PC-9 (cell line): Measurements from ENCODE around the gene RPS8. TPM values are rescaled to one million over a fixed set of nuclear protein-coding genes. Genes with fewer than 3 reads are reported as not detected.
A peak's percentile ranks its signal among the peaks of the same experiment; 100 is the strongest.

ENCODE experiments used
- BruUV-seq: library from RNA; stranded (reverse); fragments of 400-500 nt; replicated peaks from 2 replicates; lab custom pipeline; 2021; lab: Mats Ljungman, UMichigan
- CTCF ChIA-PET: fragments of 300-600 bp; sonication (Branson Sonifier 250); formaldehyde crosslinking; loops from one replicate; lab custom pipeline; 2022; ENCODE audit warnings: antibody characterized with exemption; lab: Charles Lee
- POLR2A ChIA-PET: fragments of 300-600 bp; sonication (Branson Sonifier 250); formaldehyde crosslinking; loops from one replicate; lab custom pipeline; 2022; ENCODE audit warnings: antibody characterized with exemption; ENCODE audit not compliant: unreplicated experiment; lab: Charles Lee
- DNase-seq, 2 experiments: peaks; one replicate each; pipeline versions ENCODE4 v3.0.0 to v3.0.0-alpha.2; 2015 to 2022; ENCODE audit warnings: mixed read lengths in 1 of 2
- H2AFZ ChIP-seq: fragments of 200-600 bp; sonication (generic); 2 replicates; pipeline ENCODE4 v1.8.1; 2017; ENCODE audit warnings: antibody characterized with exemption
- H3F3A ChIP-seq: fragments of 200-600 bp; sonication (generic); 2 replicates; pipeline ENCODE4 v1.8.1; 2017; ENCODE audit warnings: antibody characterized with exemption, mild to moderate bottlenecking, low read depth; ENCODE audit not compliant: insufficient read depth
- H3K27ac ChIP-seq: fragments of 200-600 bp; sonication (generic); 2 replicates; pipeline ENCODE4 v1.6.1; 2016; ENCODE audit warnings: mixed run types
- H3K27me3 ChIP-seq: fragments of 200-600 bp; sonication (generic); 2 replicates; pipeline ENCODE4 v1.6.1; 2016; ENCODE audit warnings: low read depth, mixed run types; ENCODE audit not compliant: insufficient read depth
- H3K36me3 ChIP-seq: fragments of 200-600 bp; sonication (generic); 2 replicates; pipeline ENCODE4 v1.6.1; 2016; ENCODE audit warnings: low read depth, mixed run types
- H3K4me1 ChIP-seq: fragments of 200-600 bp; sonication (generic); replicated peaks from 2 replicates; pipeline ENCODE4 v1.6.1; 2016; ENCODE audit warnings: mixed run types; ENCODE audit not compliant: insufficient read depth
- H3K4me2 ChIP-seq: fragments of 200-600 bp; sonication (generic); 2 replicates; pipeline ENCODE4 v1.6.1; 2017; ENCODE audit warnings: mixed run types
- H3K4me3 ChIP-seq: fragments of 200-600 bp; sonication (generic); 2 replicates; pipeline ENCODE4 v1.6.1; 2016; ENCODE audit warnings: mixed run types
- H3K79me2 ChIP-seq: fragments of 200-600 bp; sonication (generic); 2 replicates; pipeline ENCODE4 v1.6.1; 2017; ENCODE audit warnings: low read depth, mixed run types
- H3K9me2 ChIP-seq: fragments of 200-600 bp; sonication (generic); 2 replicates; pipeline ENCODE4 v1.8.1; 2017; ENCODE audit warnings: mild to moderate bottlenecking; ENCODE audit not compliant: insufficient read depth
- H3K9me3 ChIP-seq: fragments of 200-600 bp; sonication (generic); 2 replicates; pipeline ENCODE4 v1.8.1; 2016; ENCODE audit warnings: low read depth; ENCODE audit not compliant: insufficient read depth
- H4K20me1 ChIP-seq: fragments of 200-600 bp; sonication (generic); 2 replicates; pipeline ENCODE4 v1.8.1; 2017; ENCODE audit not compliant: insufficient read depth
- CTCF ChIP-seq: fragments of 200-600 bp; sonication (generic); conservative IDR thresholded peaks from 2 replicates; pipeline ENCODE4 v1.6.1; 2017; ENCODE audit warnings: mixed run types, antibody characterized with exemption, mild to moderate bottlenecking, moderate library complexity
- EZH2 ChIP-seq: fragments of 200-600 bp; sonication (generic); IDR thresholded peaks from 2 replicates; pipeline ENCODE4 v1.8.0; 2017; ENCODE audit warnings: antibody characterized with exemption, low read depth
- intact Hi-C: fragments of 100-400 bp; cut with micrococcal nuclease; formaldehyde crosslinking; loops from one replicate; pipeline ENCODE4 v1.10.0; 2022; ENCODE audit not compliant: unreplicated experiment
- total RNA-seq: library from RNA; stranded (reverse); gene quantifications from 2 replicates; pipeline ENCODE4 v1.2.3, GENCODE V29; 2021

Gene RPS8
- total RNA-seq, 1 experiment from 2014 or later: 2,059 TPM

GRCh38 chr1:44799770-44800584 is 24.6 kb downstream of the RPS8 start, which contains the start of gene PLK3:
PLK3 (plus strand) TSS chr1:44800377; CDS start chr1:44800464, 87 bp downstream.
- Histone ChIP-seq H3K27ac (peak within 1 kb of the TSS; percentile 81), H3K27me3 (no peaks in the 10 kb centered on the region), H4K20me1 (no peaks in the 10 kb centered on the region), H3K9me2 (no peaks in the 10 kb centered on the region), H3K9me3 (no peaks in the 10 kb centered on the region), H3F3A (peaks cover 52% of the 10 kb centered on the region), H2AFZ (peak within 1 kb of the TSS; percentile 72; the same call in 1 of the 2 replicates), H3K4me3 (peak within 1 kb of the TSS; percentile 82), H3K4me2 (peak within 1 kb of the TSS; percentile 94), H3K79me2 (peaks cover 32% of the 10 kb centered on the region), H3K4me1 (peaks cover 45% of the 10 kb centered on the region), H3K36me3 (peaks cover under 1% of the 10 kb centered on the region; the same call in 1 of the 2 replicates)
- TF ChIP-seq CTCF (peak; percentile 88), EZH2 (no peak)
- ChIA-PET POLR2A (interaction anchor here (0.5 to 1.0 kb wide), 16 partner anchors 9 to 758 kb away, joined by 3 to 31 read pairs (median 5); partner anchors contain the start of genes AKR1A1, BTBD19, TESK2 and UROD), CTCF (interaction anchor here (0.6 to 1.5 kb wide), 11 partner anchors 9 to 855 kb away, joined by 3 to 10 read pairs (median 4); partner anchors contain the start of genes BTBD19, HECTD3 and UROD)
- TSS peak; percentile 22 for BruUV-seq
- DNase-seq: peak; percentile 88 to 99
- intact Hi-C loops: loop anchor here (2.0 to 10.0 kb wide), 4 partner anchors 37 to 785 kb away; partner anchors contain the start of genes KIF2C, NASP, RNU5D-1 and SLC6A9

- no peaks in the 10 kb centered on the region for H3K27me3 ChIP-seq
- peaks cover 61% of the 10 kb centered on the region for H3F3A ChIP-seq
- H3K36me3 ChIP-seq: peaks cover 10% of the 10 kb centered on the region; the same call in 1 of the 2 replicates
- no peaks in the 10 kb centered on the region for H3K9me2 ChIP-seq
- ChIA-PET POLR2A (interaction anchor here (0.6 kb wide), 1 partner anchor 26 kb away, joined by 3 read pairs; the partner anchor contains the start of gene RPS8), CTCF (interaction anchor here (0.7 to 1.0 kb wide), 2 partner anchors 81 to 209 kb away, joined by 4 to 13 read pairs; no protein-coding TSS in a partner anchor)
- DNase-seq: peak in 1 of 2 experiments; percentile 59
- H3K9me3 ChIP-seq: no peaks in the 10 kb centered on the region
- peak overlapping the region; percentile 94 for H3K4me2 ChIP-seq
- BruUV-seq: no TSS peak
- H4K20me1 ChIP-seq: no peaks in the 10 kb centered on the region
- H3K27ac ChIP-seq: peak overlapping the region; percentile 81
- no peak for TF ChIP-seq EZH2
- no peak for TF ChIP-seq CTCF
- H2AFZ ChIP-seq: no peak overlapping the region
- peak overlapping the region; percentile 82 for H3K4me3 ChIP-seq
- peaks cover 59% of the 10 kb centered on the region for H3K4me1 ChIP-seq
- H3K79me2 ChIP-seq: peaks cover 41% of the 10 kb centered on the region
- intact Hi-C loops: loop anchor here (1.0 to 10.0 kb wide), 5 partner anchors 18 to 783 kb away; partner anchors contain the start of genes KIF2C, NASP, RNU5D-1 and SLC6A9
These were observed 26.4 kb downstream of the RPS8 start for GRCh38 chr1:44801491-44802305.
